ENCODE measurements around the gene CEP112.

GRCh38 chr17:66040402-66040801 is 151.5 kb downstream of the CEP112 start:
- no peak for TF ChIP-seq CTCF (IDR thresholded peaks at IDR 0.05)
- no peak for TF ChIP-seq POLR2A (IDR thresholded peaks at IDR 0.05)
